Pancreas (tissue), 10 donors: Measurements from ENCODE around the gene ALK. TPM values are rescaled to one million over a fixed set of nuclear protein-coding genes. Genes with fewer than 3 reads are reported as not detected.

Source experiments
- ATAC-seq, 4 donors: fragments of 200-7000 bp; cut with Tn5 transposase; one replicate each; pipeline versions ENCODE4 v1.8.0 to v1.9.1; 2020; ENCODE audit warnings: mild to moderate bottlenecking in 4 of 4, moderate library complexity in 4 of 4
- DNase-seq, 6 donors: peaks; one replicate each; pipeline ENCODE4 v3.0.0-alpha.2; 2020
- FAIRE-seq: peaks from 2 replicates; lab custom pipeline; 2012; peaks lifted over from hg19 to GRCh38; lab: Jason Lieb, UNC
- H3K27ac ChIP-seq, 4 donors: fragments of 200-600 bp; sonication (generic); 1 replicate in 3 of 4; 2 replicates in 1 of 4; pipeline versions ENCODE4 v1.5.0 to v1.8.0; 2020
- H3K27me3 ChIP-seq, 4 donors: fragments of 200-600 bp; one replicate each; pipeline ENCODE4 v1.8.0; 2021
- H3K36me3 ChIP-seq, 3 donors: fragments of 200-600 bp; sonication (generic) in 1 of 3; one replicate each; pipeline versions ENCODE4 v1.5.0 to v1.8.0; 2020 to 2021
- H3K4me1 ChIP-seq, 3 donors: fragments of 200-600 bp; one replicate each; pipeline ENCODE4 v1.8.0; 2021
- H3K4me3 ChIP-seq, 4 donors: fragments of 200-600 bp; sonication (generic) in 2 of 4; one replicate each; pipeline versions ENCODE4 v1.5.0 to v1.8.0; 2020 to 2021
- H3K9me3 ChIP-seq, 4 donors: fragments of 200-600 bp; one replicate each; pipeline ENCODE4 v1.8.0; 2021
- CTCF ChIP-seq, 4 donors: fragments of 200-600 bp; sonication (generic) in 3 of 4; IDR thresholded peaks; one replicate each; pipeline versions ENCODE4 v1.5.0 to v1.8.0; 2021; ENCODE audit warnings: antibody characterized with exemption in 4 of 4
- WGBS, 2 donors: extraction: QIAGEN DNeasy Blood & Tissue Kit; methylation state at CpG; one replicate each; pipeline ENCODE4 v1.1.7; 2013; 5-methylcytosine and 5-hydroxymethylcytosine counted together
- intact Hi-C, 3 donors: fragments of 100-400 bp; cut with DNase I; formaldehyde crosslinking; loops; one replicate each; pipeline versions ENCODE4 v1.11.1 to v1.14.2; 2022
- polyA plus RNA-seq, 2 donors: library from polyadenylated mRNA; stranded (reverse); fragments of 200-250 nt; gene quantifications; one replicate each; pipeline ENCODE4 v1.2.3, GENCODE V29; 2013
- total RNA-seq, 6 donors: library from RNA; stranded (reverse); fragmentation: NEBNext Ultra II Directional in 4 of 6; extraction: Animal tissue kit (Norgen Biotek cat#: 25700) in 4 of 6; gene quantifications; one replicate each; pipeline versions ENCODE4 v1.2.1 to v1.2.4, GENCODE V29; 2021 to 2023
- donor health status: healthy with polysubstance abuse.
- donor health status: DM: no; HTN: no; CAD: no; lungs with moderate emphysema.
- donor health status: DM: no; HTN: no; CAD: no.
- donor health status: control.
- donor health status: control.
- donor health status: Bipolar disorder and iron deficiency.
- donor health status: DM: yes; HTN: yes; CAD: no.
- donor health status: DM: no; HTN: no; CAD: no.
- donor health status: DM: no; HTN: no; CAD: no.
- donor health status: DM: yes; HTN: yes; CAD: no.

The ALK gene
- total and polyA plus RNA-seq, 8 donors: 0.05 to 0.17 (median 0.09) TPM; not detected in 2

- FAIRE-seq (no peak), ATAC-seq (no peak)
Measured at GRCh38 chr2:29450596-29451222, 470.7 kb downstream of the ALK start.

GRCh38 chr2:29449499-29449898 lies 471.9 kb downstream of the ALK start:
- Histone ChIP-seq H3K4me1 (no peaks in the 10 kb centered on the region), H3K27ac (no peak overlapping the region), H3K9me3 (no peaks in the 10 kb centered on the region), H3K4me3 (no peak overlapping the region), H3K36me3 (no peaks in the 10 kb centered on the region), H3K27me3 (no peaks in the 10 kb centered on the region)
- intact Hi-C loops: no loop called here
- DNase-seq (no peak), FAIRE-seq (no peak), ATAC-seq (no peak)
- WGBS, 2 donors: 86 to 90% methylated on average over 2 of the region's 2 CpGs
- TF ChIP-seq CTCF (IDR thresholded peaks at IDR 0.05): no peak

More at GRCh38 chr2:29450596-29451222, 470.7 kb downstream of the ALK start:
- no peak for TF ChIP-seq CTCF (IDR thresholded peaks at IDR 0.05)
- Histone ChIP-seq H3K36me3 (no peaks in the 10 kb centered on the region), H3K27ac (no peak overlapping the region), H3K27me3 (no peaks in the 10 kb centered on the region), H3K9me3 (no peaks in the 10 kb centered on the region), H3K4me3 (no peak overlapping the region), H3K4me1 (no peaks in the 10 kb centered on the region)
- DNase-seq: no peak
- 47 to 50% methylated on average over 5 of the region's 5 CpGs for WGBS, 2 donors
- intact Hi-C loops: no loop called here

- Histone ChIP-seq H3K36me3 (no peaks in the 10 kb centered on the region), H3K4me1 (peaks cover 0 to 6% (median 0%) of the 10 kb centered on the region in 3 donors), H3K27ac (no peak overlapping the region), H3K27me3 (no peaks in the 10 kb centered on the region), H3K4me3 (no peak overlapping the region), H3K9me3 (no peaks in the 10 kb centered on the region)
- FAIRE-seq: no peak
- intact Hi-C loops: no loop called here
- no peak for ATAC-seq
- WGBS, 2 donors: 86% methylated on average over 8 of the region's 8 CpGs
- no peak for DNase-seq
- no peak for TF ChIP-seq CTCF (IDR thresholded peaks at IDR 0.05)
Measured at GRCh38 chr2:29448096-29448688, 473.2 kb downstream of the ALK start.

- DNase-seq: no peak
- intact Hi-C loops: no loop called here
- ATAC-seq: no peak
- Histone ChIP-seq H3K4me3 (no peak overlapping the region), H3K9me3 (no peaks in the 10 kb centered on the region), H3K4me1 (peaks cover 0 to 12% (median 0%) of the 10 kb centered on the region in 3 donors), H3K27ac (no peak overlapping the region), H3K36me3 (no peaks in the 10 kb centered on the region), H3K27me3 (no peaks in the 10 kb centered on the region)
- no peak for FAIRE-seq
- WGBS, 2 donors: 90 to 95% methylated on average over 4 of the region's 4 CpGs
- no peak for TF ChIP-seq CTCF (IDR thresholded peaks at IDR 0.05)
Measured at GRCh38 chr2:29447513-29447912, 473.9 kb downstream of the ALK start.

GRCh38 chr2:29446847-29447246 lies 474.5 kb downstream of the ALK start:
- Histone ChIP-seq H3K27me3 (no peaks in the 10 kb centered on the region), H3K4me1 (peaks cover 0 to 12% (median 0%) of the 10 kb centered on the region in 3 donors), H3K27ac (no peak overlapping the region), H3K36me3 (no peaks in the 10 kb centered on the region), H3K4me3 (no peak overlapping the region), H3K9me3 (no peaks in the 10 kb centered on the region)
- DNase-seq (no peak), FAIRE-seq (no peak), ATAC-seq (no peak)
- TF ChIP-seq CTCF (IDR thresholded peaks at IDR 0.05): no peak
- intact Hi-C loops: no loop called here
- 72 to 85% methylated on average over 4 of the region's 4 CpGs for WGBS, 2 donors
